HS-5 (cell line): ENCODE measurements around the gene CSTA.

Experiments
- DNase-seq: peaks from one replicate; pipeline ENCODE4 v3.0.0-alpha.2; 2012; ENCODE audit warnings: low read depth

Gene CSTA

GRCh38 chr3:122324871-122325323 lies at the start of gene CSTA:
TSS of gene CSTA (plus strand) at chr3:122325248. CDS start at chr3:122325293, 45 bp downstream.
- DNase-seq: no peak

- DNase-seq: no peak
Observed at GRCh38 chr3:122281891-122282290, 43.2 kb upstream of the CSTA start.

GRCh38 chr3:122283796-122284445 lies 41.1 kb upstream of the CSTA start:
- DNase-seq: no peak

- DNase-seq: no peak
Observed at GRCh38 chr3:122284486-122284885, 40.6 kb upstream of the CSTA start.

GRCh38 chr3:122294359-122294758 lies 30.7 kb upstream of the CSTA start:
- no peak for DNase-seq

GRCh38 chr3:122295266-122296062 lies 29.6 kb upstream of the CSTA start:
- DNase-seq: no peak

- no peak for DNase-seq
Observed at GRCh38 chr3:122298239-122298638, 26.8 kb upstream of the CSTA start.

GRCh38 chr3:122299215-122299614 lies 25.8 kb upstream of the CSTA start:
- no peak for DNase-seq

- DNase-seq: no peak
Observed at GRCh38 chr3:122299872-122300460, 25.1 kb upstream of the CSTA start.

GRCh38 chr3:122301063-122301462 lies 24.0 kb upstream of the CSTA start:
- DNase-seq: no peak

GRCh38 chr3:122305818-122306621 lies 19.0 kb upstream of the CSTA start:
- no peak for DNase-seq

GRCh38 chr3:122306622-122306953 lies 18.5 kb upstream of the CSTA start:
- no peak for DNase-seq

GRCh38 chr3:122307094-122307687 lies 17.9 kb upstream of the CSTA start:
- no peak for DNase-seq

- DNase-seq: no peak
Observed at GRCh38 chr3:122307976-122308375, 17.1 kb upstream of the CSTA start.

GRCh38 chr3:122310361-122310760 lies 14.7 kb upstream of the CSTA start:
- no peak for DNase-seq

- no peak for DNase-seq
Observed at GRCh38 chr3:122312826-122313225, 12.2 kb upstream of the CSTA start.

- no peak for DNase-seq
Observed at GRCh38 chr3:122313281-122313680, 11.8 kb upstream of the CSTA start.

- DNase-seq: peak; percentile 15
Observed at GRCh38 chr3:122314228-122314876, 10.7 kb upstream of the CSTA start.

GRCh38 chr3:122315619-122316018 lies 9.4 kb upstream of the CSTA start:
- no peak for DNase-seq

GRCh38 chr3:122316368-122316767 lies 8.7 kb upstream of the CSTA start:
- DNase-seq: no peak

- DNase-seq: no peak
Observed at GRCh38 chr3:122318620-122319019, 6.4 kb upstream of the CSTA start.
